Thymus (tissue), 11 donors: ENCODE measurements around the gene KDSR. TPM values are rescaled to one million over a fixed set of nuclear protein-coding genes. Genes with fewer than 3 reads are reported as not detected.

Experiments used
- DNase-seq, 9 donors: peaks; one replicate each; pipeline ENCODE4 v3.0.0-alpha.2; 2013; ENCODE audit warnings: low spot score in 9 of 9, low read depth in 6 of 9, missing footprints in 1 of 9
- H3K27ac ChIP-seq, 2 donors: one replicate each; pipeline ENCODE4 v1.5.1; 2013; ENCODE audit warnings: control low read depth in 1 of 2, low read depth in 1 of 2, low read length in 1 of 2, mild to moderate bottlenecking in 1 of 2, moderate library complexity in 1 of 2
- H3K27me3 ChIP-seq, 2 donors: one replicate each; pipeline ENCODE4 v1.5.1; 2013; ENCODE audit warnings: low read length in 1 of 2; ENCODE audit not compliant: control insufficient read depth in 2 of 2, insufficient read depth in 1 of 2
- H3K36me3 ChIP-seq, 2 donors: one replicate each; pipeline ENCODE4 v1.5.1; 2013; ENCODE audit warnings: low read length in 1 of 2, mild to moderate bottlenecking in 1 of 2, moderate library complexity in 1 of 2; ENCODE audit not compliant: control insufficient read depth in 2 of 2, insufficient read depth in 2 of 2
- H3K4me1 ChIP-seq, 2 donors: one replicate each; pipeline ENCODE4 v1.5.1; 2013; ENCODE audit warnings: low read length in 2 of 2; ENCODE audit not compliant: control insufficient read depth in 2 of 2, insufficient read depth in 2 of 2
- H3K4me3 ChIP-seq, 2 donors: one replicate each; pipeline ENCODE4 v1.5.1; 2013; ENCODE audit warnings: low read length in 2 of 2, control low read depth in 1 of 2, mild to moderate bottlenecking in 1 of 2
- H3K9me3 ChIP-seq, 2 donors: one replicate each; pipeline ENCODE4 v1.5.1; 2013; ENCODE audit warnings: low read length in 1 of 2, mild to moderate bottlenecking in 1 of 2; ENCODE audit not compliant: control insufficient read depth in 2 of 2, insufficient read depth in 1 of 2
- WGBS: extraction: QIAGEN DNeasy Blood & Tissue Kit; methylation state at CpG from one replicate; pipeline ENCODE4 v1.1.7; 2013; 5-methylcytosine and 5-hydroxymethylcytosine counted together
- polyA plus RNA-seq: library from polyadenylated mRNA; stranded (reverse); fragments of 200-250 nt; gene quantifications from one replicate; pipeline ENCODE4 v1.2.3, GENCODE V29; 2013
- total RNA-seq: library from RNA; stranded (reverse); fragments of 120-200 nt; gene quantifications from one replicate; pipeline ENCODE4 v1.2.4, GENCODE V29; 2013
- donor health status: healthy.

Gene KDSR
- total and polyA plus RNA-seq, 2 donors: 12.2 to 28.0 TPM

- Histone ChIP-seq H3K36me3 (peaks cover 6 to 20% of the 10 kb centered on the region in 2 donors), H3K27ac (no peak overlapping the region), H3K4me1 (peaks cover 19 to 36% of the 10 kb centered on the region in 2 donors), H3K27me3 (no peaks in the 10 kb centered on the region), H3K4me3 (no peak overlapping the region), H3K9me3 (no peaks in the 10 kb centered on the region)
- DNase-seq: no peak
- 91% methylated on average over 16 of the region's 16 CpGs for WGBS
These were observed 69.2 kb downstream of the KDSR start for GRCh38 chr18:63297687-63298399.

- Histone ChIP-seq H3K4me1 (peaks cover 43 to 57% of the 10 kb centered on the region in 2 donors), H3K36me3 (peaks cover 6 to 16% of the 10 kb centered on the region in 2 donors), H3K27me3 (no peaks in the 10 kb centered on the region), H3K4me3 (no peak overlapping the region), H3K9me3 (no peaks in the 10 kb centered on the region), H3K27ac (no peak overlapping the region)
- no peak for DNase-seq
- WGBS: 95% methylated on average over 4 of the region's 4 CpGs
These were observed 73.1 kb downstream of the KDSR start for GRCh38 chr18:63293935-63294334.

GRCh38 chr18:63292831-63293683 lies 73.9 kb downstream of the KDSR start:
- H3K9me3 ChIP-seq: no peaks in the 10 kb centered on the region
- no peak overlapping the region for H3K4me3 ChIP-seq
- peaks cover 6 to 15% of the 10 kb centered on the region in 2 donors for H3K36me3 ChIP-seq
- WGBS: 60% methylated on average over 11 of the region's 11 CpGs
- no peaks in the 10 kb centered on the region for H3K27me3 ChIP-seq
- no peak for DNase-seq
- H3K4me1 ChIP-seq: peaks cover 48 to 51% of the 10 kb centered on the region in 2 donors
- H3K27ac ChIP-seq: peak overlapping the region; percentile 9 to 42

GRCh38 chr18:63291278-63291677 lies 75.7 kb downstream of the KDSR start:
- 90% methylated on average over 5 of the region's 5 CpGs for WGBS
- H3K36me3 ChIP-seq: peaks cover 0 to 7% of the 10 kb centered on the region in 2 donors
- no peaks in the 10 kb centered on the region for H3K9me3 ChIP-seq
- H3K4me1 ChIP-seq: peaks cover 58 to 62% of the 10 kb centered on the region in 2 donors
- H3K27ac ChIP-seq: peak overlapping the region; percentile 77 to 87
- peak overlapping the region in 1 of 2 donors; percentile 0 for H3K4me3 ChIP-seq
- no peaks in the 10 kb centered on the region for H3K27me3 ChIP-seq
- peak in 1 of 9 donors; percentile 35 for DNase-seq

- Histone ChIP-seq H3K27me3 (no peaks in the 10 kb centered on the region), H3K4me3 (peak overlapping the region in 1 of 2 donors; percentile 0), H3K9me3 (no peaks in the 10 kb centered on the region), H3K4me1 (peaks cover 59 to 64% of the 10 kb centered on the region in 2 donors), H3K36me3 (peaks cover 0 to 7% of the 10 kb centered on the region in 2 donors), H3K27ac (peak overlapping the region; percentile 69 to 87)
- WGBS: 16% methylated on average over 7 of the region's 7 CpGs
- DNase-seq: peak; percentile 41 to 91 (median 73)
These were observed 76.2 kb downstream of the KDSR start for GRCh38 chr18:63290821-63291200.

- Histone ChIP-seq H3K4me1 (peaks cover 65 to 68% of the 10 kb centered on the region in 2 donors), H3K27me3 (no peaks in the 10 kb centered on the region), H3K36me3 (peaks cover 0 to 7% of the 10 kb centered on the region in 2 donors), H3K27ac (peak overlapping the region; percentile 85 to 87), H3K9me3 (no peaks in the 10 kb centered on the region), H3K4me3 (peak overlapping the region in 1 of 2 donors; percentile 0)
- DNase-seq: no peak
- WGBS: 96% methylated on average over 6 of the region's 6 CpGs
These were observed 76.7 kb downstream of the KDSR start for GRCh38 chr18:63290166-63290820.

- no peak for DNase-seq
- Histone ChIP-seq H3K27ac (no peak overlapping the region), H3K4me1 (peaks cover 70 to 74% of the 10 kb centered on the region in 2 donors)
These were observed 78.7 kb downstream of the KDSR start for GRCh38 chr18:63288311-63288710.

GRCh38 chr18:63287691-63288220 lies 79.2 kb downstream of the KDSR start:
- H3K36me3 ChIP-seq: peaks cover 4 to 7% of the 10 kb centered on the region in 2 donors
- H3K4me1 ChIP-seq: peaks cover 64 to 68% of the 10 kb centered on the region in 2 donors
- 96% methylated on average over 1 of the region's 1 CpG for WGBS
- no peak overlapping the region for H3K4me3 ChIP-seq
- H3K9me3 ChIP-seq: no peaks in the 10 kb centered on the region
- no peak overlapping the region for H3K27ac ChIP-seq
- no peak for DNase-seq
- H3K27me3 ChIP-seq: no peaks in the 10 kb centered on the region

More at GRCh38 chr18:63288311-63288710, 78.7 kb downstream of the KDSR start:
- H3K9me3 ChIP-seq: no peaks in the 10 kb centered on the region
- peaks cover 4 to 7% of the 10 kb centered on the region in 2 donors for H3K36me3 ChIP-seq
- H3K4me3 ChIP-seq: no peak overlapping the region
- 98% methylated on average over 2 of the region's 2 CpGs for WGBS
- no peaks in the 10 kb centered on the region for H3K27me3 ChIP-seq
